HG03575 (cell line): ENCODE measurements around the gene LYPD5.
"Not testable (repeated sequence)": the region's sequence is repeated elsewhere in the genome, so short reads cannot be mapped to it uniquely, and the experiment has no call there.

ENCODE experiments used
- ATAC-seq: cut with Tn5 transposase; IDR thresholded peaks from one replicate; pipeline ENCODE4 v1.9.1; 2021; ENCODE audit not compliant: unreplicated experiment, insufficient number of reproducible peaks, low FRiP score; ENCODE audit errors: extremely low read depth

Gene LYPD5

DNA sequence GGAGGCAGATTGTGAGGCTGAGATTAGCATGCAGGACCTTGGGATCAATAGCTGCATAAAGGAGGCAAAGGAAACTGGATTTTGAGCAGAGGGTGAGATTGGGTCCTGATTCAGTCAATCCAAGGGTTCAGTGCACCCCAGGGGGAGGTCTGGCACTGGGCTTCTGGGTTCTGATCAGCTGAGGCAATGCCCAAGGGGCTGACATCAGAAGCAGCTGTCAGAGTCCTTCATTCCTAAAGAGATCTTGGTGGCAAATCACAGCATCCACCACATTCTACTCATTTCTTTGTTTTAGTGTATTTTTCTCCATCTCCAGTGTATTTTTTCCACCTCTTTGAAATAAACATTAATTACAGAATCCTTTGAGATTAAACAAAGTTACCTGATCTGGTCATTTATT, 5.4 kb upstream of the LYPD5 start:
- no peak for ATAC-seq

GRCh38 chr19:43806848-43807247, 4.6 kb upstream of the LYPD5 start:
- no peak for ATAC-seq

DNA sequence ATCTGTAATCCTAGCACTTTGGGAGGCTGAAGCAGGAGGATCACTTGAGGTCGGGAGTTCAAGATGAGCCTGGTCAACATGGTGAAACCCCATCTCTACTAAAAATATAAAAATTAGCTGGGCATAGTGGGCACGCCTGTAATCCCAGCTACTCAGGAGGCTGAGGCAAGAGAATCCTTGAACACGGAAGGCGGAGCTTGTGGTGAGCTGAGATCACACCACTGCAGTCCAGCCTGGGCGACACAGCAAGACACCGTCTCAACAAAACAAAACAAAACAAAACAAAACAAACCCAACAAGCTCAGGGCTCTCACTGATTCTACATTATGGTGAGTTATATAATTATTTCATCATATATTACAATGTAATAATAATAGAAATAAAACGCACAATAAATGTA, 4.2 kb upstream of the LYPD5 start:
- not testable (repeated sequence) for ATAC-seq

GRCh38 chr19:43804432-43804831, 2.2 kb upstream of the LYPD5 start:
- ATAC-seq = no peak

- no peak for ATAC-seq
Observed at GRCh38 chr19:43799502-43800142, 2.6 kb downstream of the LYPD5 start.

GRCh38 chr19:43798546-43799409, 3.5 kb downstream of the LYPD5 start:
- no peak for ATAC-seq

DNA sequence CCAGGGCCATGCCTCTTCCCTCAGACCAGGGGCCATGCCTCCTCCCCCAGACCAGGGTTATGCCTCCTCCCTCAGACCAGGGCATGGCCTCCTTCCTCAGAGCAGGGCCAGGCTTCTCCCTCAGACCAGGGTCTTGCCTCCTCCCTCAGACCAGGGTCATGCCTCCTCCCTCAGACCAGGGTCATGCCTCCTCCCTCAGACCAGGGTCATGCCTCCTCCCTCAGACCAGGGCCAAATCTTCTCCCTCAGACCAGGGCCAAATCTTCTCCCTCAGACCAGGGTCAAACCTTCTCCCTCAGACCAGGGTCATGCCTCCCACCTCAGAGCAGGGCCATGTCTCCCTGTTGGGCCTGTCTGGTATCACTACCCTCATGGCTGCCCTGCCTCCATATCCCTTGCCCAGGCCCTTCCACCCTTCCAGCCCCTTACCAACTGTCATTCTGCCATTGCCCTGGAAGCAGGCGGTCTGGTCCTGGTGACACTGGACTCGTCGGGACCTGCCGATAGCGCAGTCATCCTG, 4.2 kb downstream of the LYPD5 start:
- ATAC-seq = no peak

DNA sequence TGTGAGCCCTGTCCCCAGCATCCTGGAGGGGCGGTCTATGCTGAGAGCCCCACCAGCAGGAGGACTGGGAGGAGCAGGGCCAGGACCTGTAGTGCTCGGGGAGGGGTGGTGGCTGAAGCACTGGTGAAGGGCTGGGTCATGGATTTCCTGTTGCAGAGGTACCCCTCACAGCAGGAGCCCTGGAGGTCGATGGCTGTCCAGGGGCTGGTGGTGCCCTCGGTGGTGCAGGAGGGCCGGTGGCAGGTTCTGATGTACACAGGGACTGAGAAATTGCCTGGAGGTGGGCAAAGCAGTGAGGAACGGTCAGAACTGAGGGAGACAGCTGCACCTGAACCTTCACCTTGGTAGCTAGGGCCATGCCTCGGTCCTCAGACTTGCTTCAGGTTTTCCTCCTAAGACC, 4.7 kb downstream of the LYPD5 start:
- ATAC-seq = no peak

GRCh38 chr19:43797118-43797517, 5.1 kb downstream of the LYPD5 start:
- no peak for ATAC-seq

GRCh38 chr19:43790587-43790986, 11.7 kb downstream of the LYPD5 start:
- ATAC-seq = no peak

- ATAC-seq = no peak
Observed at GRCh38 chr19:43789029-43789428, 13.2 kb downstream of the LYPD5 start.

DNA sequence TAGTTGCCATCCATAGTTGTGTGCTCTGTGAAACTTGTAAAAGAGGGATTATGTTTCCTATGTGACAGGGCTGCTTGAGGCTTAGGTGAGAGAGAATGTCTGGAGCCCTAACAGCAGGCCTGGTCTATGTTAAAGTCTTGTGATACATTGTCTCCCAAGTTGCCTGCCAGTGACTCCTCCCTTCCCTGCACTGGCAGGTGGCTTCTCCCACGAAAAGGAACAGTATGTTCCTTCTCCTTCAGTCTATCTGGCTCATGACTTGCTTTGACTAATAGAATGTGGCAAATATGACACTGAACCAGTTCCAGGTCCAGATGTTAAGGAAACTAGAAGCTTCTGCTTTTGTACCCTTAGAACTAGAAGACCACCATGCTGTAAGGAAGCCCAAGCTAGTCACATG, 15.6 kb downstream of the LYPD5 start:
- ATAC-seq = no peak

GRCh38 chr19:43784981-43785808, 17.1 kb downstream of the LYPD5 start:
- ATAC-seq = no peak

DNA sequence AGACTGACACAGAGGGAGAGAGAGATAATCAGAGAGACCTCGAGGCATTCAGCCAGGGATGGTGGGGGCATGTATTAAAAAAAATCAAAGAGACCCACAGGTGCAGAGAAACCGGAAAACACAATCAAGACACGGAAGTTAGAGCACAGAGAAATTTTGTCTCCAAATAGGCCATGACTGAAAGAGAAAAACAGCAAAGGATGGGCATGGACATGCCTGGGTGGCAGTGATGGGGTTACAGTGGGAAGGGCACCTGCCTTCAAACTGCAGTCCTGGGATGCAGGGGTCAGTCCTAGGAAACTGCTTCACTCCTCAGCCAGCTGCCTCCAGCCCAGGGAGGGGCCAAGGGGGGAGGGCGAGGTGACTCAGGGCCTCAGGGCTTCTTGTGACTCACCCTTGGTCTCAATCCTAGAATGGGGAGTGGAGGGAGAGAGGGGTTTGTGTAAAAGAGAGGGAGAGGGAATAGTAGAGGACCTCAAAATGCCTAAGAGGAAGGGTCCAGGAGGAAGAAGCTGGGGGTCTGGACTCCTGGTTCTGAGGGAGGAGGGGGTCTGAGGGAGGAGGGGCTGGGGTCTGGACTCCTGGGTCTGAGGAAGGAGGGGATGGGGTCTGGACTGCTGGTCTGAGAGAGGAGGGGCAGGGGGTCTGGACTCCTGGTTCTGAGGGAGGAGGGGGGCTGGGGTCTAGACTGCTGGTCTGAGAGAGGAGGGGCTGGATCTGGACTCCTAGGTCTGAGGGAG, 17.8 kb downstream of the LYPD5 start:
- no peak for ATAC-seq

DNA sequence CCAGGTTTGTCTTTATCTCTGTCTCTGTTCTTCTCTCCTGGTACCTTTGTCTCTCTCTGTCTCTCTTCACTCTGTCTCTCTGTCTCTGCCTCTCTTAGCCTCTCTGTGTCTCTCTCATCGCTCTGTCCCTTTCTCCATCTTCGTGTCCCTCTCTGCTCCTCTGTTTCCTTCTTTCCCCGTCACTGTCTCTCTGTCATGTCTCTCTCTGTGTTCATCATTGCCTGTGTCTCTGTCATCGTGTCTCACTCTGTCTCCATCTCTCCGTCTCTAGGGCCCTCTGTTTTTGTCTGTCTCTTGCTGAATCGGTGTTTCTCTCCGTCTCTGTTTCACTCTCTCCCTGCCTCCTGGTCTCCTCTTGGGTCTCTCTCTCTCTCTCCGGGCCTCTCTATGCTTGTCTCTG, 18.6 kb downstream of the LYPD5 start:
- ATAC-seq = no peak

- no peak for ATAC-seq
Observed at GRCh38 chr19:43782689-43783231, 19.5 kb downstream of the LYPD5 start.

DNA sequence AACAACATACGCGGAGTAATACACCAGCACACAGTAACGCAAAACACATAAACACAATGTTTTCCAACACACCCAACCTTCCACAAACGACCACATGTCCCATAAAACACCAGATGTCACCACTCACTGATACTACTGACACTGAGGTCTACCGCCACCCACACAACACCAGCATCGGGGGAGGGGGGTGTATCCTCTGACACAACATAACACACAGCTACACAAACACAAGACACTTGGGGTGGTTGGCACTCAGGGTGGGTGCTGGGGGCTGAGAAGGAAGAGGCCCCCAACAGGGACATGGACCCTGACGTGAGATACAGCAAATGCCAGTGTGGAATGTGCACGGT, 20.0 kb downstream of the LYPD5 start:
- ATAC-seq = no peak

GRCh38 chr19:43781630-43782310, 20.5 kb downstream of the LYPD5 start:
- ATAC-seq = no peak
